HPDE6-E6E7 (cell line): Measurements from ENCODE around the gene TMEM231.
"Not testable (repeated sequence)": the region's sequence is repeated elsewhere in the genome, so short reads cannot be mapped to it uniquely, and the experiment has no call there.

Experiments
- DNase-seq: peaks from one replicate; pipeline ENCODE4 v3.0.0; 2011; ENCODE audit warnings: missing footprints; ENCODE audit errors: extremely low spot score

The TMEM231 gene

DNA sequence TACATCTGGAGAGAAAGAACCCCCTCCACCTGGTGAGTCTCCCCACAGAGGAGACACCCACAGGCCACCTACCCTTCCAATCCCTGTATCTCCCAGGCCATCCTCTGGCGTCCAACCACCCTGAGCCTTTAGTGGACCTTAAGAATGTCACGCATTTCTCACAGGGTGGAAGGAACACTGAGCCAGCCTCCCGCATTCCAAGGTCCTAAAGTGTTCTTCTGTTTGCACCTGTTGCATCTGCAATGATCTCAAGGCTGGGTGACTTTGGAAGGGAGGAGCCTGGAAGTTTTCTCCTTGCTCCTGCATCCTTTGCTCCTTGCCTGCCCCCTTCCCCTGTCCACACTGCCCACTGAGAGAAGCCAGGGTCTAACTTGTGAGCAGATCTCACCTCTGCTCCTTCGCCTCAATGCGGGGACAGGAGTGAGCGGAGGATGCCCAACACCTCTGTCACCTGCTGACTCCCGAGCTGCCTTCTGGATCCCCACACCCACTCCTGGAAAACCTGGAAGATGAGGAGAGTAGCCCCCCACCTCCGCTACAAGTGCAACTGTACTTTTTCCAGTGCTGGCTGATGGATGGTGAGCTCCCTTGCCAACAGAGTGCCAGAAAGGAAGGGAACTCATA, 23.8 kb downstream of the TMEM231 start:
- DNase-seq: no peak

- no peak for DNase-seq
Observed at GRCh38 chr16:75529959-75530358, 26.1 kb downstream of the TMEM231 start.

GRCh38 chr16:75529056-75529905, 26.8 kb downstream of the TMEM231 start:
- no peak for DNase-seq

DNA sequence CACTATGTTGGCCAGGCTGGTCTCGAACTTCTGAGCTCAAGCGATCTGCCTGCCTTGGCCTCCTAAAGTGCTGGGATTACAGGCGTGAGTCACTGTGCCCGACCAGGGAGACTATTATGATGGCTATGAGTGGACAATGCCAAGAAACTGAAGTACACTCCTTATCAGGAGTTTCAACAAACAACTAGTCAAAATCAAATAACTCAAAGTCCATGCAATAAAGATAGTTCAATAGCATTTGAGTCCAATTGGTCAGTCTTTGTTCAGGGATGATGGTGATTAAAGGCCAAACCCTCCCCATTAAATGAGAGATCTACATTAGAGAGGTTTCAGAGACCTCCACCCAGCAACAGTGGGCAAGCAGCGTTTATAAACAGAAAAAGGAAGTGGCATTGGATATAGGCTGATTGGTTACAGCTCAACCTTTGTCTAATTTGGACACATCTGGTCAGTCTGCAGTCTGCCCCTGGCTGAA, 28.2 kb downstream of the TMEM231 start:
- DNase-seq: no peak

DNA sequence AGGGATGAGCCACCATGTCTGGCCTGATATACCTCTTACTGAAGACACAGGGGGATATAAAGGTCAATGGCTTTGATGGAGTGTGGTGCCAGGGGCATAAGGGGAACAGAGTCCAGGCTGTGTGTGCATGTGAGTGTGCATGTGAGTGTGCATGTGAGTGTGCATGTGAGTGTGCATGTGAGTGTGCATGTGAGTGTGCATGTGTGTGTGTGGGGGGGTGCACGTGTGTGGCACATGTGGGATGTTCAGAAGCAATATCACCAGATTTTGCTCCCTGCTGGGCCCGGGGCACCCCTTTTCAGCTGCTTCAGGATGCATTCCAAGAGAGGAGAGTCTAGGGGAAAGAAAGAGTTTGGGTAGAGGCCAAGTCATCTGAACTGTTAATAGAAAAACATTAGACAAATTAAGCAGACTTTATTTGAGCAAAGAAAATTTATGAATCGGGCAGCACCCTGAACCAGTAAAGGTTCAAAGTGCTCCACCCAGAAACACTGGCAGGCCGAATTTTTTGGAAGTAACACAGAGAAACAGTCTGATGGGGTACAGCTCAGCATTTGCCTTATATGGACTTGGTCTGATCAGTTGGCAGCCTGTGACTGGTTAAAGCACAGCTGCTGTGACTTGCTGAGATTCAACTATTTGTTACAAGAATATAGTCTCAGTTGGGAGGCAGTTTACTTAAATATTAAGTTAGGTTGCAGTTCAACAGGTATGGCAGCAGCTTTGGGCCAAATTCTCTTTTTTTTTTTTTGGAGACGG, 29.8 kb downstream of the TMEM231 start:
- no peak for DNase-seq

GRCh38 chr16:75519175-75519574, 36.9 kb downstream of the TMEM231 start:
- DNase-seq: no peak

GRCh38 chr16:75516189-75516966, 39.7 kb downstream of the TMEM231 start:
- not testable (repeated sequence) for DNase-seq

GRCh38 chr16:75514296-75514695, 41.8 kb downstream of the TMEM231 start:
- no peak for DNase-seq

- peak; percentile 88 for DNase-seq
Observed at GRCh38 chr16:75506574-75506973, 49.5 kb downstream of the TMEM231 start.

- DNase-seq: no peak
Observed at GRCh38 chr16:75506107-75506506, 49.9 kb downstream of the TMEM231 start.

DNA sequence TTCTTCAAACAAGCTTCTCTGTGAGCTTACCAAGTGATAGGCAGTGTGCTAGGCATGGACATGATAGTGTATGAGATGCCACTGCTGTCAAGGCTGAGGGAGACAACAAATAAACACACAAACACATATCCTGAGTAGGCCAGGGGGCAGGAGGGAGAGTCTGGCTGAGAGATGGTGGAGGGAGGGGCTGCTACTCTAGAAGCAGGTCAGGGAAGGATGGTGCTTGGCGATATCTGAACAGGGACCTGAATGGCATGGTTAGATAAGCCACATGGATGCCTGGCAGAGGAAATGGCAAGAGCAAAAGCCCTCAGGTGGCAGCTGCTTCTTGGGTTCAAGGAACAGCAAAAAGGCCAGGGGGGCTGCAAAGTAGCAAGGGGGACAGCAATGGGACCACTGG, 52.3 kb downstream of the TMEM231 start:
- DNase-seq: no peak

GRCh38 chr16:75502916-75503605, 53.0 kb downstream of the TMEM231 start:
- no peak for DNase-seq

GRCh38 chr16:75501820-75502219, 54.2 kb downstream of the TMEM231 start:
- not testable (repeated sequence) for DNase-seq

DNA sequence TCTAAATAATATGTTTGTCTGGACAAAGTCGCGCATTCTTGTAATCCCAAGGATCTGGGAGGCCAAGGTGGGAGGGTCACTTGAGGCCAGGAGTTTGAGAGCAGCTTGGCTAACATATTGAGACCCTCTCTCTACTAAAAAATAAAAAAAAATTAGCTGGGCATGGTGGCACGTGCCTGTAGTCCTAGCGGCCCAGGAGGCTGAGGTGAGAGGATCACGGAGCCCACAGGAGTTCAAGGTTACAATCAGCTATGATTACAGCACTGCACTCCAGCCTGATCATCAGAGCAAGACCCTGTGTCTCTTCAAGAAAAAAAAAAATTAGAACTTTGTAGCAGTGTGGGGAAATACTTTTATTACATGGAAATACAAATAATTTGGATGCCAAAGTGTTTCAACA, 54.7 kb downstream of the TMEM231 start:
- DNase-seq: no peak

GRCh38 chr16:75498605-75499322, 57.3 kb downstream of the TMEM231 start:
- DNase-seq: not testable (repeated sequence)

DNA sequence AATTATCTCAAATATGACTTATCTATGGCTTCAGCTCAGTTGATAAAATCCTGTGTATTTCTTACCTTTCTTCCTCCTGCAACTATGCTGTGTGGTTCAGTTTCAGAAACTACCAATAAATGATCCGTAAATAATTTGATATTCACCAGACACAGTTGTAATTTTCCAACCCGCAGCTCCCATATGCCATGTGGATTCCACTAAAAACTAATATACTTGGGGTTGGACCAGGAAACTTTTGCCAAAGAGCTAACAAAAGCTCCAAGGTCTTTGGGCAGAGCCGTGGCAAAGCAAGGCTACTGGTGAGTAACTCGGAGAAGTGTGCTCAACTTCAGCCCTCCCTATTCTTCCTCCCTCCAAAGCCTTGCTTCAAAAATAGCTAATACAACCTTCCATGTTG, 58.5 kb downstream of the TMEM231 start:
- no peak for DNase-seq

DNA sequence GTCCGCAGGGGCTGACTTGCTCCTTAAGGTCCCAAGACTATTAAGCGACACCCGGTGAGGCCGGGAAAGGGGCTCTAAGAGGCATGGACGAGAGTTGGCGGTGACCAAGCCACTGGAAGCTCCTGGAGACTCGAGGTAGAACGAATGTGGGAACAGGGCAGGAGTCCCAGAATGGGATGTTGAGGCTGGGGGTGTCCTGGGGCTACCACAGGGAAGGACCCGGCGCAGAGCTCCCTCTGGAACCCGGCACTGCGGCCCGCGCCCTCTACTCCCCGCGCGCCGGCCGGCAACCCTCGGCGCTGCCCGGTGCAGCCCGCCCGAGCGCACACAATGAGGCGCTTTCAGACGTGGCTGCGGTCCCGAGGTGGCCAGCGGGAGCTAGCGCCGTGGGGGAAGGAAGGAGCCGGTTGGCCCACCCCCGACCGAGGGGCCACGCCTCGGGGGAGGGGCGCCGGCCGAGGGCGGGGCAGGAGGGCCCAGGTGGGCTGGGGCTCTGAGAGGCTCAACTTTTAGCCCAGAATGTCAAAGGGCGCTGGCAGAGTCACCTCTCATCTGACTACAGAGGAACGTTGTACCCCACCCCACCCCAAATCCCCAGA, 60.9 kb downstream of the TMEM231 start, which contains the start of gene CHST6:
Gene CHST6 (minus strand): TSS at position 366 of the 599 bp plus-strand sequence. CDS start 15,613 bp downstream, outside the sequence.
- DNase-seq: no peak

DNA sequence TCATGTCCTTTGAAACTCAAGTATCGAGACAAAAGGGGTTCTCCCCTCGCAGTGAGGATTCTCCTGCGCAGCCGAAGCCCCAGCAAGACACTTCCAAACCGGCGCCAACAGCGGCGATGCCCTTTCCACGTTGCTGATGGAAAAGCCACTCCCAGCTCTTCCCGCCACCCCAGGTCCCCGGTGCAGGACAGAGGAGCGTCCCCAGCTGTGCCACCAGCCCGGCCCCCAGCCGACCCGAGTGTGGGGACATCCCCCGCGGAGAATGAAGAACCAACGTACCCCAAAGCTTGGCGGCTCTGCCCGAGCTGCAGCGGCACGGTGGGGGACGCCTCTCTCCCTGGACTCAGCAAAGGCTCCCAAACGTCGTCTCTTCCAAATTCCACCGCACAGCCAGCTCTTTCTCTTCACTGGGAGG, 61.4 kb downstream of the TMEM231 start:
- no peak for DNase-seq

- no peak for DNase-seq
Observed at GRCh38 chr16:75494184-75494583, 61.9 kb downstream of the TMEM231 start.

DNA sequence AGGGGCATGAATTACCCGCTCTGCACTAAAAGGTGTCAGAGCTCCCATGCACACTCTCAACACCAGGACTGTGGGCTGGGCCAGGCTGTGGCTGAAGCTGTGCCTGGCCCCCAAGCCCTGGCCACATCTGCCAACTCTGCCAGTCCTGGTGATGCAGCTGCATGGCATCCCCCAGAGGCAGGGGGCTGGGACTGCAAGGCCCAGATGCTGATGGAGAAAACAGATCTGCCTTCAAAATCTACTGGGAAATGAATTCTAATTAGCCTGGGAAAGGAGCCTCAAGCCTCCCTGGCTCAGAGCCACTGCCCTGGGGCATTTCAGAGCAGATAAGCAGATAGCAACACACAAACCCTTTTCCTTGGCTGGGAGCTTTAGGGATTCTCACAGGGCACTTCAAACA, 64.2 kb downstream of the TMEM231 start:
- DNase-seq: peak; percentile 50
